Measurements from ENCODE around the gene PIGL. TPM values are rescaled to one million over a fixed set of nuclear protein-coding genes. Genes with fewer than 3 reads are reported as not detected.

PIGL gene
- polyA plus RNA-seq, 1 experiment = 23.1 TPM

GRCh38 chr17:16342979-16343378, 126.0 kb downstream of the PIGL start:
- peaks cover 5% of the 10 kb centered on the region for H3K36me3 ChIP-seq (ENCODE audit: control insufficient read depth, insufficient read depth, low read length)
- ChIA-PET CTCF (interaction anchor here (2.7 to 3.8 kb wide), 2 partner anchors 9 to 21 kb away, joined by 7 to 18 read pairs; partner anchors contain the start of gene CENPV), POLR2A (no interaction called here)
- TF ChIP-seq CTCF (IDR thresholded peaks at IDR 0.05; ENCODE audit: insufficient read depth, low read depth, low read length) = no peak
- DNase-seq (ENCODE audit: low read depth) = no peak
- H3K27me3 ChIP-seq (ENCODE audit: control insufficient read depth, insufficient read depth, low read length) = no peaks in the 10 kb centered on the region
- no peak overlapping the region for H3K4me3 ChIP-seq (ENCODE audit: low read depth, low read length)

- Histone ChIP-seq H3K27me3 (ENCODE audit: control insufficient read depth, insufficient read depth, low read length) (no peaks in the 10 kb centered on the region), H3K36me3 (ENCODE audit: control insufficient read depth, insufficient read depth, low read length) (peaks cover 6% of the 10 kb centered on the region), H3K4me3 (ENCODE audit: low read depth, low read length) (no peak overlapping the region)
- CTCF ChIA-PET = interaction anchor here (3.8 kb wide), 1 partner anchor 20 kb away, joined by 18 read pairs; no protein-coding TSS in a partner anchor
- TF ChIP-seq CTCF (IDR thresholded peaks at IDR 0.05; ENCODE audit: insufficient read depth, low read depth, low read length) = no peak
- POLR2A ChIA-PET = interaction anchor here (0.6 kb wide), 1 partner anchor 780 kb away, joined by 3 read pairs; no protein-coding TSS in a partner anchor
- DNase-seq (ENCODE audit: low read depth) = no peak
These were observed 126.6 kb downstream of the PIGL start for GRCh38 chr17:16343569-16343968.

DNA sequence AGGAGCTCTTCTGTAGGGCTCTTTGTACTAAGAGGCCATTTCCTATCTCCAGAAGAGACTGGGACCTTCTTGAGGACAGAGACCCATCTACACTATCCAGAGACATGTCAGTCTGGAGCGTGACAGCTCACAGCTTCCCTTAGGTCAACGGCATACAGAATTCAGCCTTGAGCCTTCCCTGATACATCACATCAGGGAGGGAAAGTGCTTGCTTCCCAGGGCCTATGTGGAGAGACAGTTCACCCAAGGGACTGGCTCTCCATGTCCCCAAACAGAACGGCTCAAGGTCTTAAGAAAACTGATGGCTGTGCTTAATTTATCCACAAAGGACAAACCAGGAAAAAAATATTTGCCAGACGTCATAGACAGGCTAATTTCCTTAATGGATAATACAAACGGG, 128.6 kb downstream of the PIGL start:
- CTCF ChIA-PET = interaction anchor here (3.8 kb wide), 1 partner anchor 18 kb away, joined by 18 read pairs; no protein-coding TSS in a partner anchor

GRCh38 chr17:16346721-16347271, 129.8 kb downstream of the PIGL start:
- H3K36me3 ChIP-seq (ENCODE audit: control insufficient read depth, insufficient read depth, low read length) = peaks cover 9% of the 10 kb centered on the region
- no peak for DNase-seq (ENCODE audit: low read depth)
- CTCF ChIA-PET = interaction anchor here (10.9 kb wide), 1 partner anchor 18 kb away, joined by 89 read pairs; no protein-coding TSS in a partner anchor
- H3K27me3 ChIP-seq (ENCODE audit: control insufficient read depth, insufficient read depth, low read length) = no peaks in the 10 kb centered on the region
- TF ChIP-seq CTCF (IDR thresholded peaks at IDR 0.05; ENCODE audit: insufficient read depth, low read depth, low read length) = no peak
- POLR2A ChIA-PET = no interaction called here
- no peak overlapping the region for H3K4me3 ChIP-seq (ENCODE audit: low read depth, low read length)

More for the DNA sequence above, 128.6 kb downstream of the PIGL start:
- Histone ChIP-seq H3K36me3 (ENCODE audit: control insufficient read depth, insufficient read depth, low read length) (peaks cover 9% of the 10 kb centered on the region), H3K27me3 (ENCODE audit: control insufficient read depth, insufficient read depth, low read length) (no peaks in the 10 kb centered on the region), H3K4me3 (ENCODE audit: low read depth, low read length) (no peak overlapping the region)
- DNase-seq (ENCODE audit: low read depth) = no peak
- TF ChIP-seq CTCF (IDR thresholded peaks at IDR 0.05; ENCODE audit: insufficient read depth, low read depth, low read length) = no peak
- POLR2A ChIA-PET = no interaction called here

DNA sequence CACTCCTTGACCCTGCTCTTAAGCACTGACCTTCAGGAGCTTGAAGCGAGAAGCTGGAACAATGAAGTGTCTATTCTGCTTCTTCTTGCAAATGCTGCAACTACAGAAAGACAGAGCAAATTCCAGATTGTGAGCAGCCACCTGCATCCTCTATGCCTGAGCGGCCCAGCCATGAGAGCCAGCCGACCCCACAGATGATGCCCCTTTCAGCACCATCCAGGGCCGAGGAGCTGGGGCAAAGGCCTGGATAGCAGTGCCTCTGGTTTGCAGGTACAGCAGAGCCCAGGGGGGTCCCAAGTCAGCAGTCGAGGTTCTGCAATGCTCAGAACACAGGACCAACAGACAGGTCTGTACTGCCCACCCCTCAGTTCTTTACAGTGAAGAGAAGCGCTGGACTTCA, 131.6 kb downstream of the PIGL start:
- Histone ChIP-seq H3K4me3 (ENCODE audit: low read depth, low read length) (no peak overlapping the region), H3K27me3 (ENCODE audit: control insufficient read depth, insufficient read depth, low read length) (no peaks in the 10 kb centered on the region), H3K36me3 (ENCODE audit: control insufficient read depth, insufficient read depth, low read length) (peaks cover 6% of the 10 kb centered on the region)
- ChIA-PET CTCF (interaction anchor here (10.9 kb wide), 1 partner anchor 16 kb away, joined by 89 read pairs; no protein-coding TSS in a partner anchor), POLR2A (no interaction called here)
- TF ChIP-seq CTCF (IDR thresholded peaks at IDR 0.05; ENCODE audit: insufficient read depth, low read depth, low read length) = no peak
- DNase-seq (ENCODE audit: low read depth) = no peak
